GM06990 (cell line): ENCODE data around the gene AKR1D1.

Source experiments
- DNase-seq: peaks from one replicate; pipeline ENCODE4 v3.0.0-alpha.2; 2011; ENCODE audit not compliant: insufficient read length; ENCODE audit errors: extremely low read depth
- H3K27me3 ChIP-seq: replicated peaks from 2 replicates; pipeline ENCODE4 v1.6.0; 2011; ENCODE audit warnings: low read length; ENCODE audit not compliant: control insufficient read depth, insufficient read depth
- H3K36me3 ChIP-seq: 2 replicates; pipeline ENCODE4 v1.5.1; 2011; ENCODE audit warnings: low read length; ENCODE audit not compliant: control insufficient read depth, insufficient read depth
- H3K4me3 ChIP-seq: replicated peaks from 2 replicates; pipeline ENCODE4 v1.5.1; 2011; ENCODE audit warnings: low read depth, mild to moderate bottlenecking, control low read depth, low read length
- CTCF ChIP-seq: IDR thresholded peaks from 2 replicates; pipeline ENCODE4 v1.5.1; 2011; ENCODE audit warnings: low read length, control low read depth, mild to moderate bottlenecking, inconsistent platforms; ENCODE audit not compliant: insufficient read depth, poor library complexity, severe bottlenecking

Gene AKR1D1

GRCh38 chr7:138065827-138066226, 10.4 kb upstream of the AKR1D1 start:
- Histone ChIP-seq H3K27me3 (no peaks in the 10 kb centered on the region), H3K4me3 (no peak overlapping the region), H3K36me3 (no peaks in the 10 kb centered on the region)
- no peak for TF ChIP-seq CTCF
- no peak for DNase-seq

- DNase-seq: no peak
- TF ChIP-seq CTCF: no peak
- H3K36me3 ChIP-seq: no peaks in the 10 kb centered on the region
- no peak overlapping the region for H3K4me3 ChIP-seq
- no peaks in the 10 kb centered on the region for H3K27me3 ChIP-seq
These were observed 9.3 kb upstream of the AKR1D1 start for GRCh38 chr7:138066954-138067394.

- Histone ChIP-seq H3K27me3 (no peaks in the 10 kb centered on the region), H3K36me3 (no peaks in the 10 kb centered on the region), H3K4me3 (no peak overlapping the region)
- TF ChIP-seq CTCF: no peak
- no peak for DNase-seq
These were observed 8.5 kb upstream of the AKR1D1 start for GRCh38 chr7:138067774-138068173.

- no peaks in the 10 kb centered on the region for H3K27me3 ChIP-seq
- no peak for DNase-seq
These were observed 5.4 kb upstream of the AKR1D1 start for GRCh38 chr7:138070908-138071307.

GRCh38 chr7:138072726-138073125, 3.5 kb upstream of the AKR1D1 start:
- no peak for TF ChIP-seq CTCF
- H3K36me3 ChIP-seq: no peaks in the 10 kb centered on the region
- no peaks in the 10 kb centered on the region for H3K27me3 ChIP-seq
- no peak overlapping the region for H3K4me3 ChIP-seq
- DNase-seq: no peak

More at GRCh38 chr7:138070908-138071307, 5.4 kb upstream of the AKR1D1 start:
- Histone ChIP-seq H3K36me3 (no peaks in the 10 kb centered on the region), H3K4me3 (no peak overlapping the region)
- no peak for TF ChIP-seq CTCF

GRCh38 chr7:138074121-138074520, 2.1 kb upstream of the AKR1D1 start:
- H3K4me3 ChIP-seq: no peak overlapping the region
- no peaks in the 10 kb centered on the region for H3K36me3 ChIP-seq
- TF ChIP-seq CTCF: no peak
- no peak for DNase-seq
- H3K27me3 ChIP-seq: no peaks in the 10 kb centered on the region
